HepG2 (cell line): Measurements from ENCODE around the gene SLIT3. TPM values are rescaled to one million over a fixed set of nuclear protein-coding genes. Genes with fewer than 3 reads are reported as not detected.

Source experiments
- ATAC-seq: fragments of 200-7000 bp; cut with Tn5 transposase; 3 replicates; pipeline ENCODE4 v1.9.1; 2020; ENCODE audit warnings: mild to moderate bottlenecking, moderate library complexity
- BruUV-seq: library from RNA; stranded (reverse); fragments of 400-500 nt; replicated peaks from 2 replicates; lab custom pipeline; 2021; lab: Mats Ljungman, UMichigan
- CTCF ChIA-PET: fragments of 300-600 bp; formaldehyde crosslinking; extraction: SDS; loops from one replicate; lab custom pipeline; 2021; ENCODE audit warnings: low total read pairs, inconsistent platforms, low intra/inter-chr PET ratio; lab: Yijun Ruan, JAX
- POLR2A ChIA-PET: fragments of 350-600 bp; sonication (Branson Sonifier 250); formaldehyde crosslinking; loops from one replicate; lab custom pipeline; 2020; ENCODE audit warnings: antibody characterized with exemption, inconsistent platforms; lab: Yijun Ruan, JAX
- DNase-seq: peaks from one replicate; pipeline ENCODE4 v3.0.0-alpha.2; 2015; ENCODE audit warnings: low spot score
- FAIRE-seq: peaks from 3 replicates; lab custom pipeline; 2011; peaks lifted over from hg19 to GRCh38; lab: Jason Lieb, UNC
- H2AFZ ChIP-seq: one replicate; pipeline ENCODE4 v1.6.1; 2011; ENCODE audit warnings: low read length, inconsistent platforms
- H3K27ac ChIP-seq: fragments of 300-600 bp; 3 replicates; pipeline ENCODE4 v1.8.0; 2011; ENCODE audit warnings: mixed run types, mild to moderate bottlenecking, mixed read lengths, low read length, inconsistent platforms; ENCODE audit not compliant: insufficient read depth; ENCODE audit errors: extremely low read length
- H3K27me3 ChIP-seq, 2 experiments: fragments of 200-600 bp in 1 of 2; 2 replicates in 1 of 2; 3 replicates in 1 of 2; pipeline versions ENCODE4 v1.6.0 to v1.8.0; 2011; ENCODE audit warnings: low read length in 2 of 2, mild to moderate bottlenecking in 2 of 2, moderate library complexity in 2 of 2, inconsistent platforms in 1 of 2; ENCODE audit not compliant: insufficient read depth in 2 of 2, control insufficient read depth in 1 of 2
- H3K36me3 ChIP-seq, 2 experiments: fragments of 200-600 bp in 1 of 2; replicated peaks in 1 of 2; 2 replicates in 1 of 2; 3 replicates in 1 of 2; pipeline versions ENCODE4 v1.5.1 to v1.8.0; 2011; ENCODE audit warnings: low read length in 2 of 2, inconsistent platforms in 1 of 2; ENCODE audit not compliant: insufficient read depth in 2 of 2, control insufficient read depth in 1 of 2
- H3K4me1 ChIP-seq: 2 replicates; pipeline ENCODE4 v1.5.1; 2012; ENCODE audit warnings: low read length, inconsistent platforms; ENCODE audit not compliant: insufficient read depth
- H3K4me2 ChIP-seq: 2 replicates; pipeline ENCODE4 v1.6.0; 2011; ENCODE audit warnings: low read depth, low read length, inconsistent platforms
- H3K4me3 ChIP-seq, 3 experiments: fragments of 200-600 bp in 1 of 3; sonication (generic), shearing (Covaris generic) in 1 of 3; replicated peaks in 1 of 3; 2 replicates each; pipeline ENCODE4 v1.5.1; 2011 to 2016; ENCODE audit warnings: low read length in 3 of 3, inconsistent platforms in 2 of 3, low read depth in 2 of 3, mild to moderate bottlenecking in 2 of 3, control low read depth in 1 of 3, mixed read lengths in 1 of 3; ENCODE audit not compliant: insufficient read depth in 1 of 3
- H3K79me2 ChIP-seq: one replicate; pipeline ENCODE4 v1.6.1; 2011; ENCODE audit warnings: low read length, inconsistent platforms; ENCODE audit not compliant: insufficient read depth
- H3K9ac ChIP-seq: 2 replicates; pipeline ENCODE4 v1.6.0; 2011; ENCODE audit warnings: mild to moderate bottlenecking, low read depth, low read length, inconsistent platforms; ENCODE audit not compliant: insufficient read depth
- H3K9me3 ChIP-seq: 2 replicates; pipeline ENCODE4 v1.5.1; 2012; ENCODE audit warnings: mild to moderate bottlenecking, low read length
- H4K20me1 ChIP-seq: 2 replicates; pipeline ENCODE4 v1.6.0; 2011; ENCODE audit warnings: inconsistent platforms, mild to moderate bottlenecking, low read length, moderate library complexity; ENCODE audit not compliant: insufficient read depth
- ARID2 ChIP-seq: sonication (generic); formaldehyde crosslinking; IDR thresholded peaks from 2 replicates; pipeline ENCODE4 v1.8.1; 2022; ENCODE audit warnings: mild to moderate bottlenecking, missing genetic modification reagents, borderline replicate concordance
- ARNT2 ChIP-seq: sonication (generic); formaldehyde crosslinking; IDR thresholded peaks from 2 replicates; pipeline ENCODE4 v1.8.0; 2022; ENCODE audit warnings: mild to moderate bottlenecking, low read depth, missing genetic modification reagents, moderate library complexity
- POLR2G ChIP-seq: fragments of 200-400 bp; formaldehyde crosslinking; IDR thresholded peaks from 2 replicates; pipeline ENCODE4 v1.6.1; 2018; ENCODE audit warnings: mild to moderate bottlenecking, low read depth, low read length, moderate library complexity
- RORA ChIP-seq: sonication (generic); formaldehyde crosslinking; IDR thresholded peaks from 2 replicates; pipeline ENCODE4 v1.5.0; 2020; ENCODE audit warnings: mild to moderate bottlenecking, missing genetic modification reagents, moderate library complexity
- RXRA ChIP-seq: sonication (generic); formaldehyde crosslinking; IDR thresholded peaks from 2 replicates; pipeline ENCODE4 v1.5.1; 2020; ENCODE audit warnings: missing genetic modification reagents
- WGBS: methylation state at CpG from one replicate; pipeline ENCODE4 v1.1.6; 2017; ENCODE audit warnings: low lambda C conversion rate; 5-methylcytosine and 5-hydroxymethylcytosine counted together
- in situ Hi-C: cut with HindIII; loops from 2 replicates; pipeline ENCODE4 v1.10.0; 2017; ENCODE audit warnings: low pct_unique_long_range_greater_than_20kb; ENCODE audit not compliant: extremely low pct_ligation_motif_present
- intact Hi-C: fragments of 100-400 bp; cut with micrococcal nuclease; formaldehyde crosslinking; loops from one replicate; pipeline ENCODE4 v1.10.0; 2022; ENCODE audit not compliant: unreplicated experiment
- polyA plus RNA-seq, 8 experiments: library from polyadenylated mRNA; depleted of rRNA in 3 of 8; stranded (reverse) in 7 of 8; unstranded in 1 of 8; fragments of >200 nt; fragmentation: Illumina TruSeq in 4 of 8; extraction: Trizol in 4 of 8; gene quantifications; 2 replicates each; pipeline versions ENCODE4 v1.2.1 to v1.2.3, GENCODE V29; 2011 to 2016; ENCODE audit warnings: low read depth in 4 of 8, missing spikeins in 1 of 8, mixed read lengths in 1 of 8; ENCODE audit not compliant: insufficient read depth in 1 of 8
- total RNA-seq, 5 experiments: library from RNA; depleted of rRNA; stranded (reverse); fragments of >200 nt; fragmentation: Illumina TruSeq; extraction: Trizol; gene quantifications; 2 replicates each; pipeline ENCODE4 v1.2.3, GENCODE V29; 2016; ENCODE audit warnings: low read depth in 1 of 5
- TF ChIP-seq, protein P1 (sequence below): sonication (generic); formaldehyde crosslinking; conservative IDR thresholded peaks from 2 replicates; pipeline ENCODE4 v1.4.0; 2020; ENCODE audit warnings: missing genetic modification reagents
- TF ChIP-seq, protein P2 (sequence below): sonication (generic); formaldehyde crosslinking; IDR thresholded peaks from 2 replicates; pipeline ENCODE4 v1.9.0; 2021; ENCODE audit warnings: missing genetic modification reagents, borderline replicate concordance

Gene SLIT3
- total and polyA plus RNA-seq, 2 of the 13 experiments (the other 11 are each of a cell fraction or from before 2014, with no cell fraction given) = not detected

DNA sequence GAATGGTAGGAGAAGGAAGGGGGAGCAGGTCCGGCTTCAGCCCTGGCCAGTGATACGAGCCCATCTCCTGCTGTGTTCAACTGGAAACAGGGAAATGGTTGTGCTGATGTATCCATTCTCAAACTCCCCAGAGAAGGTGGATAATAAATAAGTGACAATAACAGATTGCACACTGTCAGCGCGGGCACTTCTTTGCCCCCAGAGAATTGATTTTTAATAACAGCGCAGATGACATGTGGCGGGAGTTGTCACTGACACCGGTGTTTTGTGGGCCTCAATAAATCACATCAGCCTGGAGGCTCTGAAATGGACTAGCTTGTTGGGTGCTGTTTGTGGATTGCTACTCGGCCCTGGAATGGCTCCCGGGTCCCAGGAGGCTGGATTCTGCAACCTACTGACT lies 580.4 kb downstream of the SLIT3 start:
- Histone ChIP-seq H3K36me3 (no peaks in the 10 kb centered on the region), H3K4me2 (no peak overlapping the region), H3K9me3 (no peaks in the 10 kb centered on the region), H3K4me1 (no peaks in the 10 kb centered on the region), H3K27me3 (peaks cover 0 to 5% of the 10 kb centered on the region in 2 experiments; a peak in 1 of 5 replicates), H3K4me3 (no peak overlapping the region), H2AFZ (no peak overlapping the region), H3K79me2 (no peaks in the 10 kb centered on the region), H3K9ac (no peak overlapping the region), H4K20me1 (no peaks in the 10 kb centered on the region), H3K27ac (no peak overlapping the region)
- ChIA-PET CTCF (no interaction called here), POLR2A (no interaction called here)
- WGBS = 60% methylated on average over 7 of the region's 9 CpGs
- no peak for ATAC-seq
- no TSS peak for BruUV-seq
- FAIRE-seq = no peak
- in situ Hi-C loops (no loop called here), intact Hi-C loops (no loop called here)
- no peak for DNase-seq
- TF ChIP-seq RXRA (CRISPR knock-in tag) = no peak
- no peak for TF ChIP-seq POLR2G
- no peak for TF ChIP-seq ARID2
- no peak for TF ChIP-seq RORA (CRISPR knock-in tag)
- TF ChIP-seq, protein P1, sequence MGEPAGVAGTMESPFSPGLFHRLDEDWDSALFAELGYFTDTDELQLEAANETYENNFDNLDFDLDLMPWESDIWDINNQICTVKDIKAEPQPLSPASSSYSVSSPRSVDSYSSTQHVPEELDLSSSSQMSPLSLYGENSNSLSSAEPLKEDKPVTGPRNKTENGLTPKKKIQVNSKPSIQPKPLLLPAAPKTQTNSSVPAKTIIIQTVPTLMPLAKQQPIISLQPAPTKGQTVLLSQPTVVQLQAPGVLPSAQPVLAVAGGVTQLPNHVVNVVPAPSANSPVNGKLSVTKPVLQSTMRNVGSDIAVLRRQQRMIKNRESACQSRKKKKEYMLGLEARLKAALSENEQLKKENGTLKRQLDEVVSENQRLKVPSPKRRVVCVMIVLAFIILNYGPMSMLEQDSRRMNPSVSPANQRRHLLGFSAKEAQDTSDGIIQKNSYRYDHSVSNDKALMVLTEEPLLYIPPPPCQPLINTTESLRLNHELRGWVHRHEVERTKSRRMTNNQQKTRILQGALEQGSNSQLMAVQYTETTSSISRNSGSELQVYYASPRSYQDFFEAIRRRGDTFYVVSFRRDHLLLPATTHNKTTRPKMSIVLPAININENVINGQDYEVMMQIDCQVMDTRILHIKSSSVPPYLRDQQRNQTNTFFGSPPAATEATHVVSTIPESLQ = no peak
- TF ChIP-seq, protein P2, sequence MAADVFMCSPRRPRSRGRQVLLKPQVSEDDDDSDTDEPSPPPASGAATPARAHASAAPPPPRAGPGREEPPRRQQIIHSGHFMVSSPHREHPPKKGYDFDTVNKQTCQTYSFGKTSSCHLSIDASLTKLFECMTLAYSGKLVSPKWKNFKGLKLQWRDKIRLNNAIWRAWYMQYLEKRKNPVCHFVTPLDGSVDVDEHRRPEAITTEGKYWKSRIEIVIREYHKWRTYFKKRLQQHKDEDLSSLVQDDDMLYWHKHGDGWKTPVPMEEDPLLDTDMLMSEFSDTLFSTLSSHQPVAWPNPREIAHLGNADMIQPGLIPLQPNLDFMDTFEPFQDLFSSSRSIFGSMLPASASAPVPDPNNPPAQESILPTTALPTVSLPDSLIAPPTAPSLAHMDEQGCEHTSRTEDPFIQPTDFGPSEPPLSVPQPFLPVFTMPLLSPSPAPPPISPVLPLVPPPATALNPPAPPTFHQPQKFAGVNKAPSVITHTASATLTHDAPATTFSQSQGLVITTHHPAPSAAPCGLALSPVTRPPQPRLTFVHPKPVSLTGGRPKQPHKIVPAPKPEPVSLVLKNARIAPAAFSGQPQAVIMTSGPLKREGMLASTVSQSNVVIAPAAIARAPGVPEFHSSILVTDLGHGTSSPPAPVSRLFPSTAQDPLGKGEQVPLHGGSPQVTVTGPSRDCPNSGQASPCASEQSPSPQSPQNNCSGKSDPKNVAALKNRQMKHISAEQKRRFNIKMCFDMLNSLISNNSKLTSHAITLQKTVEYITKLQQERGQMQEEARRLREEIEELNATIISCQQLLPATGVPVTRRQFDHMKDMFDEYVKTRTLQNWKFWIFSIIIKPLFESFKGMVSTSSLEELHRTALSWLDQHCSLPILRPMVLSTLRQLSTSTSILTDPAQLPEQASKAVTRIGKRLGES = no peak
- no peak for TF ChIP-seq ARNT2 (CRISPR knock-in tag)
